ENCODE data around the gene TAC4.

The TAC4 gene

GRCh38 chr17:49798738-49799137, 49.1 kb downstream of the TAC4 start:
- H3K27ac ChIP-seq, result no peak overlapping the region
- no peak for TF ChIP-seq CTCF (conservative IDR thresholded peaks at IDR 0.05)

GRCh38 chr17:49798182-49798581, 49.7 kb downstream of the TAC4 start:
- no peak overlapping the region for H3K27ac ChIP-seq
- TF ChIP-seq CTCF (conservative IDR thresholded peaks at IDR 0.05), result no peak

GRCh38 chr17:49795372-49795771, 52.5 kb downstream of the TAC4 start:
- no peak overlapping the region for H3K27ac ChIP-seq
- no peak for TF ChIP-seq CTCF (conservative IDR thresholded peaks at IDR 0.05)

GRCh38 chr17:49793309-49793708, 54.6 kb downstream of the TAC4 start:
- no peak overlapping the region for H3K27ac ChIP-seq
- no peak for TF ChIP-seq CTCF (conservative IDR thresholded peaks at IDR 0.05)

- TF ChIP-seq CTCF (conservative IDR thresholded peaks at IDR 0.05), result no peak
- H3K27ac ChIP-seq, result peak overlapping the region; percentile 97
These were observed 58.7 kb downstream of the TAC4 start for GRCh38 chr17:49789243-49789578.

- TF ChIP-seq CTCF (conservative IDR thresholded peaks at IDR 0.05), result no peak
- peak within 1 kb of the TSS; percentile 97 for H3K27ac ChIP-seq
These were observed 59.2 kb downstream of the TAC4 start, which contains the start of gene KAT7 for GRCh38 chr17:49788478-49789242. TSS of gene KAT7 (plus strand) at chr17:49788681. CDS start at chr17:49788835, 154 bp downstream.
